ENCODE measurements around the gene IL22.

IL22 gene

GRCh38 chr12:68264857-68265256 lies 11.5 kb upstream of the IL22 start:
- WGBS, 2 donors (ENCODE audit: extremely low coverage in 2 of 2, insufficient read length in 2 of 2, insufficient replicate concordance in 1 of 2) = no CpG with 5 or more reads among the region's 2 CpGs
- H3K4me2 ChIP-seq (ENCODE audit: insufficient read depth, low read length, poor library complexity, severe bottlenecking) = no peak overlapping the region

GRCh38 chr12:68264158-68264855 lies 10.9 kb upstream of the IL22 start:
- WGBS, 2 donors (ENCODE audit: extremely low coverage in 2 of 2, insufficient read length in 2 of 2, insufficient replicate concordance in 1 of 2) = no CpG with 5 or more reads among the region's 7 CpGs

More at GRCh38 chr12:68264857-68265256, 11.5 kb upstream of the IL22 start:
- no peak overlapping the region for H3K18ac ChIP-seq (ENCODE audit: low read length)
- no peak overlapping the region for H2BK5ac ChIP-seq (ENCODE audit: low read length)
- H4K8ac ChIP-seq (ENCODE audit: low read depth, low read length) = no peak overlapping the region
- H3K4ac ChIP-seq (ENCODE audit: low read length) = no peak overlapping the region
- no peak overlapping the region for H3K9ac ChIP-seq (ENCODE audit: low read depth, low read length, poor library complexity)
- no peak overlapping the region for H3K4me3 ChIP-seq (ENCODE audit: low read length in 2 of 2)
- no peak overlapping the region for H2AFZ ChIP-seq (ENCODE audit: low read length)
- no peak overlapping the region for H2BK120ac ChIP-seq (ENCODE audit: low read depth, low read length)
- H3K14ac ChIP-seq (ENCODE audit: low read length) = no peak overlapping the region
- H3K9me3 ChIP-seq (replicated peaks in 1 of 2; ENCODE audit: control insufficient read depth in 2 of 2, insufficient read depth in 1 of 2, low read depth in 1 of 2, low read length in 2 of 2) = no peaks in the 10 kb centered on the region
- no peak overlapping the region for H3K27ac ChIP-seq (replicated peaks; ENCODE audit: low read length)
- H2BK12ac ChIP-seq (ENCODE audit: low read length) = no peak overlapping the region
- no peak overlapping the region for H3K23ac ChIP-seq (ENCODE audit: low read depth, low read length, poor library complexity)
- H2AK5ac ChIP-seq (ENCODE audit: low read depth, low read length) = no peak overlapping the region
- peaks cover 0 to 4% of the 10 kb centered on the region in 2 donors for H3K4me1 ChIP-seq (ENCODE audit: control insufficient read depth in 2 of 2, insufficient read depth in 1 of 2, low read depth in 1 of 2, low read length in 2 of 2)
- H4K91ac ChIP-seq (ENCODE audit: low read depth, low read length, poor library complexity) = no peak overlapping the region
- DNase-seq (ENCODE audit: low spot score) = no peak
- H3K79me1 ChIP-seq (ENCODE audit: low read depth, low read length) = no peaks in the 10 kb centered on the region
- no peak overlapping the region for H2BK15ac ChIP-seq (ENCODE audit: low read length)
- H3K27me3 ChIP-seq (ENCODE audit: control insufficient read depth in 3 of 3, insufficient read depth in 3 of 3, low read depth in 1 of 3, low read length in 3 of 3) = peaks cover 0 to 5% (median 0%) of the 10 kb centered on the region in 3 experiments
- no peaks in the 10 kb centered on the region for H3K36me3 ChIP-seq (replicated peaks in 1 of 2; ENCODE audit: control insufficient read depth in 2 of 2, insufficient read depth in 2 of 2, low read length in 2 of 2)

DNA sequence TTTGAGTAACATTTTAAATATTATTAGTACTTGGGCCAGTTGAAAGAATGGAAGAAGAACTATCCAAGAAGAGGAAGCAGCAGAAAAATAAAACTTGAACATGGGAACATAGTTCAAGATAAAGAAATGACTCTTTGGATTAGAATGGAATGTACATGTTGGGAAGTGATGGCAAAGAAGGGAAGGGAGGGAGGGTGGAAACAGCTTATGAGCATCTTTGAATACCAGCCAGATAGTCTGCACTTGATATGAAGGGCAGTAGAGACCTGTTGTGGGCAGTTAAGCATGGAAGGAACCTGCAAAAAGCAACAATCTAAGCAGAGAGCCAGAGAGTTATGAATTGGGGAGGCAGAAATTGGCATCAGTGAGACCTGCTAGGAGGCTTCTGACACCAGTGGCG lies 10.0 kb upstream of the IL22 start:
- Histone ChIP-seq H3K36me3 (replicated peaks in 1 of 2; ENCODE audit: control insufficient read depth in 2 of 2, insufficient read depth in 2 of 2, low read length in 2 of 2) (no peaks in the 10 kb centered on the region), H3K4me2 (ENCODE audit: insufficient read depth, low read length, poor library complexity, severe bottlenecking) (no peak overlapping the region), H3K9ac (ENCODE audit: low read depth, low read length, poor library complexity) (no peak overlapping the region), H2BK12ac (ENCODE audit: low read length) (no peak overlapping the region), H3K27ac (replicated peaks; ENCODE audit: low read length) (no peak overlapping the region), H3K4me3 (ENCODE audit: low read length in 2 of 2) (no peak overlapping the region), H3K4me1 (ENCODE audit: control insufficient read depth in 2 of 2, insufficient read depth in 1 of 2, low read depth in 1 of 2, low read length in 2 of 2) (peaks cover 0 to 4% of the 10 kb centered on the region in 2 donors), H3K14ac (ENCODE audit: low read length) (no peak overlapping the region), H2AK5ac (ENCODE audit: low read depth, low read length) (no peak overlapping the region), H3K79me1 (ENCODE audit: low read depth, low read length) (no peaks in the 10 kb centered on the region), H4K91ac (ENCODE audit: low read depth, low read length, poor library complexity) (no peak overlapping the region), H3K9me3 (replicated peaks in 1 of 2; ENCODE audit: control insufficient read depth in 2 of 2, insufficient read depth in 1 of 2, low read depth in 1 of 2, low read length in 2 of 2) (no peaks in the 10 kb centered on the region), H3K4ac (ENCODE audit: low read length) (no peak overlapping the region), H2BK5ac (ENCODE audit: low read length) (no peak overlapping the region), H3K23ac (ENCODE audit: low read depth, low read length, poor library complexity) (no peak overlapping the region), H2BK15ac (ENCODE audit: low read length) (no peak overlapping the region), H4K8ac (ENCODE audit: low read depth, low read length) (no peak overlapping the region), H3K18ac (ENCODE audit: low read length) (no peak overlapping the region), H2BK120ac (ENCODE audit: low read depth, low read length) (no peak overlapping the region), H2AFZ (ENCODE audit: low read length) (no peak overlapping the region), H3K27me3 (ENCODE audit: control insufficient read depth in 3 of 3, insufficient read depth in 3 of 3, low read depth in 1 of 3, low read length in 3 of 3) (peaks cover 0 to 5% (median 0%) of the 10 kb centered on the region in 3 experiments)
- no CpG with 5 or more reads among the region's 1 CpG for WGBS, 2 donors (ENCODE audit: extremely low coverage in 2 of 2, insufficient read length in 2 of 2, insufficient replicate concordance in 1 of 2)
- DNase-seq (ENCODE audit: low spot score) = no peak

More at GRCh38 chr12:68264158-68264855, 10.9 kb upstream of the IL22 start:
- H2AK5ac ChIP-seq (ENCODE audit: low read depth, low read length) = no peak overlapping the region
- H3K4me1 ChIP-seq (ENCODE audit: control insufficient read depth in 2 of 2, insufficient read depth in 1 of 2, low read depth in 1 of 2, low read length in 2 of 2) = peaks cover 0 to 4% of the 10 kb centered on the region in 2 donors
- H3K18ac ChIP-seq (ENCODE audit: low read length) = no peak overlapping the region
- H4K8ac ChIP-seq (ENCODE audit: low read depth, low read length) = no peak overlapping the region
- no peak for DNase-seq (ENCODE audit: low spot score)
- no peaks in the 10 kb centered on the region for H3K9me3 ChIP-seq (replicated peaks in 1 of 2; ENCODE audit: control insufficient read depth in 2 of 2, insufficient read depth in 1 of 2, low read depth in 1 of 2, low read length in 2 of 2)
- no peak overlapping the region for H2BK5ac ChIP-seq (ENCODE audit: low read length)
- H3K4ac ChIP-seq (ENCODE audit: low read length) = no peak overlapping the region
- no peak overlapping the region for H2AFZ ChIP-seq (ENCODE audit: low read length)
- H2BK120ac ChIP-seq (ENCODE audit: low read depth, low read length) = no peak overlapping the region
- no peak overlapping the region for H2BK12ac ChIP-seq (ENCODE audit: low read length)
- H3K27me3 ChIP-seq (ENCODE audit: control insufficient read depth in 3 of 3, insufficient read depth in 3 of 3, low read depth in 1 of 3, low read length in 3 of 3) = peaks cover 0 to 5% (median 0%) of the 10 kb centered on the region in 3 experiments
- H3K4me3 ChIP-seq (ENCODE audit: low read length in 2 of 2) = no peak overlapping the region
- no peak overlapping the region for H3K27ac ChIP-seq (replicated peaks; ENCODE audit: low read length)
- H3K36me3 ChIP-seq (replicated peaks in 1 of 2; ENCODE audit: control insufficient read depth in 2 of 2, insufficient read depth in 2 of 2, low read length in 2 of 2) = no peaks in the 10 kb centered on the region
- no peak overlapping the region for H3K23ac ChIP-seq (ENCODE audit: low read depth, low read length, poor library complexity)
- no peak overlapping the region for H4K91ac ChIP-seq (ENCODE audit: low read depth, low read length, poor library complexity)
- no peak overlapping the region for H3K14ac ChIP-seq (ENCODE audit: low read length)
- H2BK15ac ChIP-seq (ENCODE audit: low read length) = no peak overlapping the region
- no peak overlapping the region for H3K9ac ChIP-seq (ENCODE audit: low read depth, low read length, poor library complexity)
- H3K4me2 ChIP-seq (ENCODE audit: insufficient read depth, low read length, poor library complexity, severe bottlenecking) = no peak overlapping the region
- no peaks in the 10 kb centered on the region for H3K79me1 ChIP-seq (ENCODE audit: low read depth, low read length)

DNA sequence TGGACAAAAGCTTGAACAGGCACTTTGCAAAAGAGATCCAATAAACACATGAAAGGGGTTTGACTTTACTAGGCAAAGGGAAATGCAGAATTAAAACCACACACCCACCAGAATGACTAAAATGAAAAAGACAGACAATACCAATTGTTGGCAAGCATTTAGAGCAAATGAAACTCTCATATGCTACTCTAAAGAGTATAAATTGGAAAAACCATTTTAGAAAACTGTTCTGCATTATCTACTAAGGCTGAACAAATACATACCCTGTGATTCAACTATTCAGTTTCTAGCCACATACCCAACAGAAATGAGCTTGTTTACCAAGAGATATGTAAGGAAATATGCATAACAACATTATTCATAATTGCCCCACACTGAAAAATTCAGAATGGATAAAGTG lies 8.5 kb upstream of the IL22 start:
- no peak overlapping the region for H3K4ac ChIP-seq (ENCODE audit: low read length)
- H4K8ac ChIP-seq (ENCODE audit: low read depth, low read length) = no peak overlapping the region
- H3K4me2 ChIP-seq (ENCODE audit: insufficient read depth, low read length, poor library complexity, severe bottlenecking) = no peak overlapping the region
- no peaks in the 10 kb centered on the region for H3K36me3 ChIP-seq (replicated peaks in 1 of 2; ENCODE audit: control insufficient read depth in 2 of 2, insufficient read depth in 2 of 2, low read length in 2 of 2)
- H3K14ac ChIP-seq (ENCODE audit: low read length) = no peak overlapping the region
- H3K27ac ChIP-seq (replicated peaks; ENCODE audit: low read length) = no peak overlapping the region
- no peaks in the 10 kb centered on the region for H3K9me3 ChIP-seq (replicated peaks in 1 of 2; ENCODE audit: control insufficient read depth in 2 of 2, insufficient read depth in 1 of 2, low read depth in 1 of 2, low read length in 2 of 2)
- no peak overlapping the region for H3K23ac ChIP-seq (ENCODE audit: low read depth, low read length, poor library complexity)
- H2BK12ac ChIP-seq (ENCODE audit: low read length) = no peak overlapping the region
- H3K79me1 ChIP-seq (ENCODE audit: low read depth, low read length) = no peaks in the 10 kb centered on the region
- H2BK120ac ChIP-seq (ENCODE audit: low read depth, low read length) = no peak overlapping the region
- H2AK5ac ChIP-seq (ENCODE audit: low read depth, low read length) = no peak overlapping the region
- no peak overlapping the region for H2BK15ac ChIP-seq (ENCODE audit: low read length)
- H3K9ac ChIP-seq (ENCODE audit: low read depth, low read length, poor library complexity) = no peak overlapping the region
- DNase-seq (ENCODE audit: low spot score) = no peak
- H3K4me1 ChIP-seq (ENCODE audit: control insufficient read depth in 2 of 2, insufficient read depth in 1 of 2, low read depth in 1 of 2, low read length in 2 of 2) = peaks cover 0 to 3% of the 10 kb centered on the region in 2 donors
- H3K18ac ChIP-seq (ENCODE audit: low read length) = no peak overlapping the region
- H3K4me3 ChIP-seq (ENCODE audit: low read length in 2 of 2) = no peak overlapping the region
- H3K27me3 ChIP-seq (ENCODE audit: control insufficient read depth in 3 of 3, insufficient read depth in 3 of 3, low read depth in 1 of 3, low read length in 3 of 3) = peaks cover 0 to 5% (median 0%) of the 10 kb centered on the region in 3 experiments
- H2BK5ac ChIP-seq (ENCODE audit: low read length) = no peak overlapping the region
- no peak overlapping the region for H2AFZ ChIP-seq (ENCODE audit: low read length)
- H4K91ac ChIP-seq (ENCODE audit: low read depth, low read length, poor library complexity) = no peak overlapping the region

Measured in neuronal stem cell (in vitro differentiated cells).